ENCODE measurements around the gene GGT5. TPM values are rescaled to one million over a fixed set of nuclear protein-coding genes. Genes with fewer than 3 reads are reported as not detected.

The GGT5 gene
- total and polyA plus RNA-seq, 8 donors, result 9.9 to 48.8 (median 20.4) TPM

DNA sequence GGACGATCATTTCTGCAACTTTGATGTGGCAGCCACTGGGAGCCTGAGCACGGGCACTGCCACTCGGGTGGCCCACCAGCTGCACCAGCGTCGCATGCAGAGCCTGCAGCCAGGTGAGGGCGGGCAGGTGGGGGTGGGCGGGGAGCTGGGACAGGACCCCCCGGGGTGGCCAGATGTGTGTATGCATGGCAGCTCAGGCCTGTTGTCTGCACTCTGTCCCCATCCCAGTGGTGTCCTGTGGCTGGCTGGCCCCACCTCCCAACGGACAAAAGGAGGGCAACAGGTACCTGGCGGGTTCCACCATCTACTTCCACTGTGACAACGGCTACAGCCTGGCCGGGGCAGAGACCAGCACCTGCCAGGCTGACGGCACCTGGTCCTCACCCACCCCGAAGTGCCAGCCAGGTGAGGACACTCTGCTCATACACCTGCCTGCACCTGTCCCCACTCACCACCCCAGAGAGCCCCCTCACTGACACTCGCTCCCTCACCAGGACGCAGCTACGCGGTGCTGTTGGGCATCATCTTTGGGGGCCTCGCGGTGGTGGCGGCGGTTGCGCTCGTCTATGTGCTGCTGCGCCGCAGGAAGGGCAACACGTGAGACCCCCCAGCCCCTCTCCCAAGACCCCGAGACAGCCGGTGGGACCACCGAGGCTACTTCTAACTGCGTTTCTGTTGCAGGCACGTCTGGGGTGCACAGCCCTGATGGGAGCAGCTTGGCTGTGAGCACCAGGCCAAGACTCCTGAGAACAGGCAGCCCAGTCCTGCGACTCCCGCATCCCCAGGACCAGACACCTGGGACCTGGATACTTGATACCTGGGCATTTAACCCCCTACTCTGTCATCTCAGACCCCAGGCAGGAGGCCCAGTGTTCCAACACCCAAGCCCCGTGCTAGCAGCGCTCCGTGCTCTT is 56.9 kb downstream of the GGT5 start:
- Histone ChIP-seq H3K9me3 (no peaks in the 10 kb centered on the region), H3K36me3 (peaks cover 0 to 26% (median 10%) of the 10 kb centered on the region in 4 donors), H3K27me3 (no peaks in the 10 kb centered on the region), H3K27ac (no peak overlapping the region), H3K4me1 (peaks cover 16 to 35% (median 33%) of the 10 kb centered on the region in 4 donors), H3K4me3 (no peak overlapping the region)
- no peak for DNase-seq
- TF ChIP-seq EP300 (IDR thresholded peaks at IDR 0.05) (no peak), POLR2AphosphoS5 (IDR thresholded peaks at IDR 0.05) (no peak), POLR2A (IDR thresholded peaks at IDR 0.05) (no peak), CTCF (IDR thresholded peaks at IDR 0.05) (no peak)
- intact Hi-C loops (cut with DNase I; ENCODE audit: low total_unique reads), result loop anchor here (10.0 kb wide), 1 partner anchor 57 kb away; the partner anchor contains the start of gene GGT5
- 86 to 97% (median 91%) methylated on average over 19 to 37 of the region's 37 CpGs for WGBS, 5 donors

GRCh38 chr22:24186892-24187670 is 57.8 kb downstream of the GGT5 start:
- Histone ChIP-seq H3K4me3 (no peak overlapping the region), H3K27me3 (no peaks in the 10 kb centered on the region), H3K4me1 (peaks cover 18 to 44% (median 40%) of the 10 kb centered on the region in 4 donors), H3K27ac (no peak overlapping the region), H3K36me3 (peaks cover 0 to 26% (median 10%) of the 10 kb centered on the region in 4 donors), H3K9me3 (no peaks in the 10 kb centered on the region)
- no peak for TF ChIP-seq POLR2AphosphoS5 (IDR thresholded peaks at IDR 0.05)
- TF ChIP-seq POLR2A (IDR thresholded peaks at IDR 0.05), result no peak
- no peak for TF ChIP-seq EP300 (IDR thresholded peaks at IDR 0.05)
- no peak for TF ChIP-seq CTCF (IDR thresholded peaks at IDR 0.05)
- intact Hi-C loops (cut with DNase I; ENCODE audit: low total_unique reads), result loop anchor here (10.0 kb wide), 1 partner anchor 58 kb away; the partner anchor contains the start of gene GGT5
- 87 to 93% (median 92%) methylated on average over 24 to 34 of the region's 34 CpGs for WGBS, 5 donors
- no peak for DNase-seq

- no peak for DNase-seq
Measured at GRCh38 chr22:24186352-24186740, 58.5 kb downstream of the GGT5 start.

More at GRCh38 chr22:24186352-24186740, 58.5 kb downstream of the GGT5 start:
- H3K27ac ChIP-seq, result no peak overlapping the region
- H3K9me3 ChIP-seq, result no peaks in the 10 kb centered on the region
- no peaks in the 10 kb centered on the region for H3K27me3 ChIP-seq
- intact Hi-C loops (cut with DNase I; ENCODE audit: low total_unique reads), result loop anchor here (10.0 kb wide), 1 partner anchor 58 kb away; the partner anchor contains the start of gene GGT5
- TF ChIP-seq POLR2A (IDR thresholded peaks at IDR 0.05) (no peak), POLR2AphosphoS5 (IDR thresholded peaks at IDR 0.05) (no peak), EP300 (IDR thresholded peaks at IDR 0.05) (no peak), CTCF (IDR thresholded peaks at IDR 0.05) (no peak)
- no peak overlapping the region for H3K4me3 ChIP-seq
- WGBS, 5 donors, result 88 to 96% (median 92%) methylated on average over 10 to 15 of the region's 15 CpGs
- peaks cover 26 to 52% (median 47%) of the 10 kb centered on the region in 4 donors for H3K4me1 ChIP-seq
- peaks cover 0 to 26% (median 10%) of the 10 kb centered on the region in 4 donors for H3K36me3 ChIP-seq
